SU-DHL-6 (cell line): ENCODE measurements around the gene EMILIN2.

Source experiments
- CTCF ChIP-seq: fragments of 200-600 bp; sonication (generic); IDR thresholded peaks from one replicate; pipeline ENCODE4 v1.5.1; 2017; ENCODE audit warnings: antibody characterized with exemption, mild to moderate bottlenecking, low read length, moderate library complexity; ENCODE audit not compliant: insufficient read depth, poor library complexity, severe bottlenecking
- EZH2phosphoT487 ChIP-seq: fragments of 200-600 bp; sonication (generic), shearing (Covaris generic); conservative IDR thresholded peaks from 2 replicates; pipeline ENCODE4 v1.6.1; 2018; ENCODE audit warnings: mild to moderate bottlenecking, antibody characterized with exemption, low read length, moderate library complexity, mixed read lengths

- TF ChIP-seq EZH2phosphoT487 (no peak), CTCF (no peak)
Observed at GRCh38 chr18:2914881-2915240, 68.1 kb downstream of the EMILIN2 start.
